ENCODE results near the gene ABHD12.
"Not testable (repeated sequence)": the region's sequence is repeated elsewhere in the genome, so short reads cannot be mapped to it uniquely, and the experiment has no call there.

The ABHD12 gene

GRCh38 chr20:25390538-25391528 is at the start of gene ABHD12:
Gene ABHD12, minus strand, starts transcription at chr20:25390835. Its CDS starts 132 bp downstream, at chr20:25390703.
- peak; percentile 88 to 95 for DNase-seq (ENCODE audit: low read depth in 2 of 2)

DNA sequence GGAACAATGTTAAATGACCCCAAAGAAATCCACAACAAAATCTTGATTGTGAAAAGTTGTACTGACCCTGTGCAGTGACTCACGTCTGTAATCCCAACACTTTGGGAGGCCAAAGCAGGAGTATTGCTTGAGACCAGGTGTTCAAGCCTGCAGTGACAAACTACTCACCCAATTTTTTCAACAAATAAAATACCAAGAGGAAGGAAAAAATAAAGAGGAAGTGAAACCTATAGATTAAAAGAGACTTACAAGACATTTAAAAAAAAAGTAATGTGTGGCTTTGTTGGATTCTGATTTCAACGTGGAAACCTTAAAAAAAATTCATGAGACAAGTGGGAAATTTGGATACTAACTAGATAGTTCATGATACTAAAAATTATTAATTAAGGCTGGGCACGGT is 48.7 kb upstream of the ABHD12 start:
- no peak for DNase-seq (ENCODE audit: low read depth in 2 of 2)

DNA sequence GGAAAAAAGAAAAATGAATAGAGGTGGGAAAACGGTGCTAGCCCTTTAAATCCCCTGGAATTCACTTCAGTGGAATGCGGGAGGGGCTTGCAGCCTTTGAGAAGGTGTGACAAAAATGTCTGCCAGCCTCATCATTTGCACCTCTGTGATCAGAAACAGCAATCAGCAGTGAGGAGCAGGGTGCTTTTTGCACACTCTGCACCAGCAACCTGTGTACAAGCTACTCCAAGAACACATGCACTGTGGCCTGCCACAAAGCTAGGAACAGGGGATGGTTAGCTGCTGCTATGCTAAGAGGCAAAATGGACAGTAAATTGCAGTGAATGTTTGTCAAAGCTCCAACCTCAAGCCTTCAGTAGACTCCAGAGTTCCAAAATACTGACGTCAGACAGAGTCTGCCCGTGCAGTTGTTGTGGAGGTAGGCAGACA is 46.5 kb upstream of the ABHD12 start:
- no peak for DNase-seq (ENCODE audit: low read depth in 2 of 2)

GRCh38 chr20:25424536-25424935 is 33.9 kb upstream of the ABHD12 start:
- no peak for DNase-seq (ENCODE audit: low read depth in 2 of 2)

- no peak for DNase-seq (ENCODE audit: low read depth in 2 of 2)
Measured at GRCh38 chr20:25422032-25422431, 31.4 kb upstream of the ABHD12 start.

GRCh38 chr20:25421102-25421501 is 30.5 kb upstream of the ABHD12 start:
- no peak for DNase-seq (ENCODE audit: low read depth in 2 of 2)

DNA sequence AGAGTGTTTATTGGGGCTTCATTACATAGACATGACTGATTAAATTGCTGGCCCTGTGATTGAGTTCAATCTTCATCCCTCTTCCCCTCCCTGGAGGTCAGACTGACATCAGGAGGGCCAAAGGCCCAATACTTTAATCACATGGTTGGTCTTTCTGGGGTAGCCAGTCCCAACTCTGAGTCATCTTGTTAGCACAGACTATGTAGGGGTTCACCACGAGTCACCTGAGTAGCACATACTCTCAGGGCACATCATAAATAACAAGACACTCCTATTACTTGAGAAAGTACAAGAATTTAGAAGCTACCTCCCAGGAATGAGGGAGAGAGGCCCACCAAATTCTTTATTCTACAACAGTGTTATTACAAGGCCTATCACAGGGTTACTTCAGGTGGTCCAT is 28.1 kb upstream of the ABHD12 start:
- DNase-seq (ENCODE audit: low read depth in 2 of 2) = no peak

GRCh38 chr20:25408890-25409289 is 18.3 kb upstream of the ABHD12 start:
- DNase-seq (ENCODE audit: low read depth in 2 of 2) = no peak

GRCh38 chr20:25408170-25408547 is 17.5 kb upstream of the ABHD12 start:
- DNase-seq (ENCODE audit: low read depth in 2 of 2) = no peak

DNA sequence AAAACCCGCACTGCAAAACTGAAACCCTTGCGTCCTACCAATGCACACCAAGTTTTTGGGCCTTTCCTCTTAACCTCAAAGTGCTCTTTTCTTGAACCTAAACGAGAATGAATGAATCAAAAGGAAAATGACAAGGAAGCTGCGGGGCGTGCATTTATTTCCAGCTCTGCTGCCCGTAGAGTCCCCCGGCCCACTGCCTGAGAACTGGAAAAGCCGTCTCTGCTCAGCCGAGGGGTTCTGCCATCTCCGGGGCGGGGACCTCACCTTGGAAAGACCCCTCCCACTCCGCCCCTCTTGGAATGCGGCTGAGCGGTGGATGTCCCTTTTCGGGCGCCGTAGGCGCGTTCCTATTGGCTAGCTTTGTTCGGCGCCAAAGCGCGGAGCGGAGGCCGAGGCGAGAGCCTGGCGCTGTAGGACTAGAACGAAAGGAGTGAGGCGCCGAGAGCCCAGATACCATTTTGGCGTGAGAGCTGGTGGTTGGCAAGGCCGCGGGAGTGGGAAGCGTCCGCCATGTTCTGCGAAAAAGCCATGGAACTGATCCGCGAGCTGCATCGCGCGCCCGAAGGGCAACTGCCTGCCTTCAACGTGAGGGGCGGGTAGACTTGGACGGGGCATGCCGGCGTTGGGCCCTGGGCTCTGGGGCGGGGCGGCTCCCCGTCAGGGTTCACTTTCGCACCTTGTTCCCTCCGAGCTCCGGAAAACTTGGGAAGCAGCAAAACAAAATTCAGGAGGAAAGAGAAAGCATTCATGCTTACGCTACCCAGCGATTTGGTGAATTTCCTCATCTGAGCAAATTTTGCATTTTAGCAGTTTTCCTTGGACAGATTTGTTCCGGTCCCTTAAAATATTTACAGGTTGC is 16.9 kb upstream of the ABHD12 start, which contains the start of gene GINS1:
TSS of gene GINS1 (plus strand) at position 363 of the 859 bp plus-strand sequence. CDS start at position 511, 148 bp downstream.
- peak; percentile 82 to 83 for DNase-seq (ENCODE audit: low read depth in 2 of 2)

GRCh38 chr20:25402583-25402982 is 11.9 kb upstream of the ABHD12 start:
- no peak for DNase-seq (ENCODE audit: low read depth in 2 of 2)

- not testable (repeated sequence) for DNase-seq (ENCODE audit: low read depth in 2 of 2)
Measured at GRCh38 chr20:25400291-25400732, 9.7 kb upstream of the ABHD12 start.

- no peak for DNase-seq (ENCODE audit: low read depth in 2 of 2)
Measured at GRCh38 chr20:25399037-25399430, 8.4 kb upstream of the ABHD12 start.

DNA sequence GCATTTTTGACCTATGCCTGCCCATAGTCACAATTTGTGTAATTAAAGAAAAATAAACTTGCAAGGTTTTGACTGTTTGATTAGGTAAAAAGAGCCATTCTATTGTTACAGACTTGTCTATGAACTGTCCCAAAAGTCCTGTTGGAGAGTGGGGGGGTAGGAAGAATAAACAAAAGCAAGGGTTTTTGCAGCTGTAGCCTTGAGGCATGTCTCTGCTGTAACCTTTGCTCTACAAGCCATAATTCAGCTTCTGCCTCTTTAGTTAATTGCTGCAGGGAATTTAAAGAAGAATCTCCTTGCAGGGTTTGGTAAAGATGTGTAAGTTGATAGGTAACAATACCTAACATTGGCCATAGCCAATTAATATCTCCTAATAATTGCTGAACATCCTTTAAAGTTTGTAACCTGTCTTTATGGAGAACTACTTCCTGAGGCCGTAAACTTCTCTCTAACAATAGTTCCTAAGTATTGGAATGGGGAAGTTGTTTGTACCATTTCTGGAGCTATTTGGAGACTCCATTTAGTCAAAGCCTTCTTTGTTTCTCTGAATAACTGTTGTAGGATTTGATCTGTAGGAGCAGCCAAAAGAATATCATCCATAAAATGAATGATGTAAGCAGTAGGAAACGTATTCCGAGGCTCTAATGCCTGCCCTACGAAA is 7.9 kb upstream of the ABHD12 start:
- no peak for DNase-seq (ENCODE audit: low read depth in 2 of 2)

DNA sequence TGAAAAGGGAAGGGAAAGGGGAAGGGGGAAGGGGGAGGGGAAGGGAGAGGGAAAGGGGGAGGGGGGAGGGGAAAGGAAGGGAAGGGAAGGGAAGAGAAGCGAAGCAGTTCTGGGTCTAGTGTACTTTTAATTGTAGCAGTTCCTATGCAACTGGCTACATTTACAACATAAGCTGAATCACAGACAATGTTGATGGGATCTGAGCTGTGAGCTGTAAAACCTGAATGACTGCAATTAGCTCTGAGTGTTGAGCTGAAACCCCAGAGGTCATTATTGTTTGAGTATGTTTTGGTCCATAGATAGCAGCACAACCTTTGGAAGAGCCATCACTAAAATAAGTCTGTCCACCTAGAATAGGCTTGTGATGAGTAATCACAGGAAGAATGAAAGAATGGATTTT is 7.2 kb upstream of the ABHD12 start:
- no peak for DNase-seq (ENCODE audit: low read depth in 2 of 2)

DNA sequence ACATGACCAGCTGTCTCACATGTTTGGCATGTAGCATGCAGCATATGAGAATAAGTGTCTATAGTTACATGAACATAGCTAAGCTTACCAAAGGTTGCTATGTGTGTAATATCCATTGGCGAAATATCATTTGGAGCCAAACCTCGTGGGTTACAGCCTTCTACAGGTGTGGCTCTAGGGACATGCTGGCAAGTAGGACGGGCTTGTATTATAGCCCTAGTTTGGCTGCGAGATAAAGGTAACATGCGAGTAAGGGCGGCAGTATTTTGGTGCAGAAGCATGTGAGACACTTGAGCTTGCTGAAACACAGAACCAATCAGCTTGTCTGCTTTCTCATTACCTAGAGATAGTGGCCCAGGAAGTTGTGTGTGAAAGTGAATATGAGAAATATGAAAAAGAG is 6.5 kb upstream of the ABHD12 start:
- DNase-seq (ENCODE audit: low read depth in 2 of 2) = no peak

DNA sequence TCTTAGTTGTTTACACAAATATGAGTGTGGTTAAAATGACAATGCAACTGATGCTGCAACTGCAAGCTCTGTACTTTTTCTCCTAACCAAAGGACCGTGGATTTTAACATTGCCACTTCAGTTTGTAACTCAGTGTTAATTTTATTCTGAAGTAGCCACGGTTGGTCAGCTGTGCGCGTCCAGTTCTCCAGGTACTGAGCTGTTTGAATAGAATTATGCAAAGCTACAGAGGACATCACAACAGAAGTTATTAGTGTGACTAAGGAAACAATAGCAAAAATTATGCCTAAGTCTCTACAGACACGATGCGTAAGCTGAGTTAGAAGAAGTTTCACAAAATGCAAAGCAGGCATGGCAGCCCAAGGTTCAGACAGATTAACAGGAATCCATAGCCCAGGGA is 4.4 kb upstream of the ABHD12 start:
- DNase-seq (ENCODE audit: low read depth in 2 of 2) = no peak

DNA sequence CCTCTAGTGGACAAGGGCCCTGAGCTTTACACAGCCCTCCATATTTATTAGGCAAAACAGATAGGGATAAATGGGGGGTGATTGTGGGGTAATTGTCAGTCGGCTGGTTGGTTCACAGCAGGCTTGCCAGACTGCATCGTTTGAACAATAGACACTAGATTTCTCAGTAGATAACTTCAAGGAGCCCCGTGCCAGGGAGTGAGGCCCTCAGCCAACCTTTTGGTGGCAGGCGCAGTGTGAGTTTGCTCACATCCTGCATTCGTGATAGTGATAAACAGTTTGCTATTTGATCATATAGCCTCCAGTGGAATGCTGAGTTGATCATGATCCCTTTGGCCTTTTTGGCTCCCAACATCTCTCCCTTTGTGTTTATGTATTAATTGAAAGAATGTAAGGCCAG is 3.6 kb upstream of the ABHD12 start:
- DNase-seq (ENCODE audit: low read depth in 2 of 2) = no peak

DNA sequence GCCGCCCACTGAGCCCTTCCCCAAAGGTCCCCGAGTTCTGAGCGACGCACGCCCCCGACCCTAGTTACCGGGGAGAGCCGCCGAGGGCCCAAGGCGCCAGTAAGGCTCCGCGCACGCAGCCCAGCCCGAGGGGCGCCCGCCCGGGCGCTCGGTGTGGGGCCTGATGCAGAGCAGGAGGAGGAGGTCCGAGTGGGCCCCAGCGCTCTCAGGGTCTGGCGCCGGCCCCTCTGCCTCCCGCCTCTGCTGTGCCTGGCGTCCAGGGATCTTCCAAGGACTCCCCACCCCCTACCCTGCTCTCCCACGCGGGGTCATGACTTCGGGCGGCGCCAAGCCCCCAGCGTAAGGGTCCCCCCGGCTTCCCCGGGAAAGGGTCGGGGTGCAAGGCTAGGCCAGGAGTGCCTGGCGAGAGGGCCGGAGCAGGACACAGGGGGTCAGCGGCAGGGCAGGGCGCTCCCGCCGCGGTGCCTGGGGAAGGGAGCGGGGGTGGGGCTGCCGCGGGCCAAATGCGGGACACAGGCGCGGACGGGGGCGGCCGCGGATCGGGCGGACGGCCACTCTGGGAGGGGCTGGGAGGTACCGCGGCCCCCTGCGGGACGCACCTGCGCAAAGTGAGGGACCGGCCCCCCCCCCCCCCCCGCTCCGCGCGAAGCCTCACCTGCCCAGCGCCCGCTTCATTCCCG is 637 bp downstream of the ABHD12 start:
- no peak for DNase-seq (ENCODE audit: low read depth in 2 of 2)

DNA sequence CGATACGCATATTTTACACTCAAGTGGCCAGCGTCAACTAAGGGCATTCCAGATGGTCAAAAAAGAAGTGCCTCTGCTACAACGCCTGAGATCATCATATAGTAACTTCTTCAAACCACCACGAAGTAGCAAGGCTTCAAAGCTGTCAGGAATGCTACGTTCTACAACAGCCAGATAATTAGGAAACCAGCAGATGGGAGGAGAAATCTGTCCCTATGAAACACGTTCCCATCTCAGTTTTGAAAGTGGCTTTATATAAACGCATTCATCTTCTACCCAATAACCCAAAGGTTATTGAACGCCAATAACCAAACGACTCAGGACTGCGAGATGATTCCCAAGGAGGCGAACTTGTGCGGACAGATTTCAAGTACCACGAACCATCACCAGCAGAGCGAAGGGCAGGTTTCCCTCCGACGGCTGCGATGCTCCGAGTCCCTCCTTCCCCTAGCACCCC is 1.2 kb downstream of the ABHD12 start:
- DNase-seq (ENCODE audit: low read depth in 2 of 2) = no peak

GRCh38 chr20:25382704-25383370 is 7.8 kb downstream of the ABHD12 start:
- DNase-seq (ENCODE audit: low read depth in 2 of 2) = no peak
